Erythroblast (primary cell): Measurements from ENCODE around the gene TBC1D13.

ENCODE experiments used
- GATA1 ChIP-seq: IDR thresholded peaks from 2 replicates; pipeline ENCODE4 v1.6.1; 2011; ENCODE audit warnings: low read depth, mild to moderate bottlenecking, control low read depth, low read length, moderate library complexity
- POLR2A ChIP-seq: IDR thresholded peaks from 2 replicates; pipeline ENCODE4 v1.6.1; 2011; ENCODE audit warnings: mild to moderate bottlenecking, low read length

DNA sequence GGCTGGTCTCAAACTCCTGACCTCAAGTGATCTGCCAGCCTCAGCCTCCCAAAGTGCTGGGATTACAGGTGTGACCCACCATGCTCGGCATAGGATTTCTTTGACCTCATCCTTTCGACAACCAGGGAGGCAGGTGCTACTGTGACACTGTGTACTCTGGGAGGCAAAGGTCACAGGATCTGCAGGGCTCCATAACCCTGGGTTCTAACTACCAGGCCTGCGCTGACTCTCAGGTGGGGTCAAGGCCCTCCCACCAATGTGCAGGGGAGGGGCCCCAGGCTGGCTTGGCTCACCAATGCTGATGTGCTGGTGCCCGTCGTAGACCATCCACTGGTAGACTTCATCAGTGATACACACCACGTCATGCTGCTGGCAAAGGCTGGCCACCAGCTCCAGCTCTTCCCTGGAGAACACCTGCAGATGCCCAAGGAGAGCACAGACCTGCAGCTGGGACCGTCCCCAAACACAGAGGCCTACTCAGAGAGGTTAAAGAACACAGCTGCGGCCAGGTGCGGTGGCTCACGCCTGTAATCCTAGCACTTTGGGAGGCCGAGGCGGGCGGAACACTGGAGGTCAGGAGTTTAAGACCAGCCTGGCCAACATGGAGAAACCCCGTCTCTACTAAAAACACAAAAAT, 49.6 kb downstream of the TBC1D13 start:
- no peak for TF ChIP-seq POLR2A
- no peak for TF ChIP-seq GATA1
